Stimulated activated CD8-positive, alpha-beta memory T cell treated with anti-CD3 and anti-CD28 coated beads, Interleukin-4, amount 100 ng/mL, for 24 hours (primary cell): ENCODE results near the gene OR9I1.

Experiments
- DNase-seq: peaks from one replicate; pipeline ENCODE4 v3.0.0-alpha.2; 2020; ENCODE audit warnings: low read depth

The OR9I1 gene

GRCh38 chr11:58125469-58125868 is at the start of gene OR9I1:
Gene OR9I1 (minus strand): TSS chr11:58125530. CDS start chr11:58119444, 6,086 bp downstream.
- no peak for DNase-seq

GRCh38 chr11:58165504-58166106 is 40.3 kb upstream of the OR9I1 start:
- no peak for DNase-seq

- no peak for DNase-seq
Observed at GRCh38 chr11:58164990-58165389, 39.7 kb upstream of the OR9I1 start.

- no peak for DNase-seq
Observed at GRCh38 chr11:58164389-58164788, 39.1 kb upstream of the OR9I1 start.

GRCh38 chr11:58152781-58153180 is 27.5 kb upstream of the OR9I1 start:
- no peak for DNase-seq

- DNase-seq: no peak
Observed at GRCh38 chr11:58142761-58143160, 17.4 kb upstream of the OR9I1 start.

GRCh38 chr11:58135171-58135570 is 9.8 kb upstream of the OR9I1 start:
- DNase-seq: no peak

- DNase-seq: no peak
Observed at GRCh38 chr11:58134151-58134550, 8.8 kb upstream of the OR9I1 start.

- DNase-seq: no peak
Observed at GRCh38 chr11:58133309-58134076, 8.2 kb upstream of the OR9I1 start.

- DNase-seq: no peak
Observed at GRCh38 chr11:58127350-58127749, 2.0 kb upstream of the OR9I1 start.

- DNase-seq: no peak
Observed at GRCh38 chr11:58121096-58121495, 4.2 kb downstream of the OR9I1 start.

- no peak for DNase-seq
Observed at GRCh38 chr11:58097437-58097836, 27.9 kb downstream of the OR9I1 start.

- DNase-seq: no peak
Observed at GRCh38 chr11:58086528-58086927, 38.8 kb downstream of the OR9I1 start.

GRCh38 chr11:58075781-58076180 is 49.5 kb downstream of the OR9I1 start:
- no peak for DNase-seq

- no peak for DNase-seq
Observed at GRCh38 chr11:58070585-58070984, 54.7 kb downstream of the OR9I1 start.

GRCh38 chr11:58068655-58069054 is 56.7 kb downstream of the OR9I1 start:
- DNase-seq: no peak

GRCh38 chr11:58067685-58068084 is 57.6 kb downstream of the OR9I1 start:
- DNase-seq: no peak
